Small intestine (tissue), 7 donors: ENCODE measurements around the gene PHLPP1. TPM values are rescaled to one million over a fixed set of nuclear protein-coding genes. Genes with fewer than 3 reads are reported as not detected.

Experiments
- DNase-seq, 2 donors: peaks; one replicate each; pipeline versions ENCODE4 v3.0.0 to v3.0.0-alpha.2; 2013
- FAIRE-seq: peaks from 2 replicates; lab custom pipeline; 2012; peaks lifted over from hg19 to GRCh38; lab: Jason Lieb, UNC
- H3K27ac ChIP-seq, 3 donors: one replicate each; pipeline ENCODE4 v1.5.1; 2013; ENCODE audit warnings: low read length in 2 of 3, mild to moderate bottlenecking in 2 of 3, control low read depth in 1 of 3, inconsistent platforms in 1 of 3, low read depth in 1 of 3, moderate library complexity in 1 of 3
- H3K27me3 ChIP-seq, 3 donors: one replicate each; pipeline ENCODE4 v1.6.1; 2013; ENCODE audit warnings: low read length in 3 of 3, inconsistent platforms in 1 of 3; ENCODE audit not compliant: control insufficient read depth in 3 of 3, insufficient read depth in 3 of 3
- H3K36me3 ChIP-seq, 3 donors: one replicate each; pipeline ENCODE4 v1.6.1; 2013; ENCODE audit warnings: low read length in 3 of 3, inconsistent platforms in 1 of 3, low read depth in 1 of 3, mild to moderate bottlenecking in 1 of 3, moderate library complexity in 1 of 3; ENCODE audit not compliant: control insufficient read depth in 3 of 3, insufficient read depth in 2 of 3
- H3K4me1 ChIP-seq, 3 donors: one replicate each; pipeline ENCODE4 v1.6.1; 2013; ENCODE audit warnings: low read length in 2 of 3, inconsistent platforms in 1 of 3, low read depth in 1 of 3, mild to moderate bottlenecking in 1 of 3, moderate library complexity in 1 of 3; ENCODE audit not compliant: control insufficient read depth in 3 of 3, insufficient read depth in 2 of 3
- H3K4me3 ChIP-seq, 3 donors: one replicate each; pipeline ENCODE4 v1.5.1; 2013; ENCODE audit warnings: low read length in 3 of 3, control low read depth in 1 of 3, inconsistent platforms in 1 of 3, low read depth in 1 of 3, mild to moderate bottlenecking in 1 of 3, moderate library complexity in 1 of 3
- H3K9me3 ChIP-seq, 2 donors: one replicate each; pipeline ENCODE4 v1.6.1; 2013; ENCODE audit warnings: low read depth in 1 of 2, low read length in 1 of 2; ENCODE audit not compliant: control insufficient read depth in 2 of 2, insufficient read depth in 1 of 2
- WGBS, 3 donors: extraction: QIAGEN DNeasy Blood & Tissue Kit; methylation state at CpG; one replicate each; pipeline ENCODE4 v1.1.7; 2013; 5-methylcytosine and 5-hydroxymethylcytosine counted together
- polyA plus RNA-seq, 4 donors: library from polyadenylated mRNA; stranded (reverse) in 3 of 4; unstranded in 1 of 4; fragments of 200-250 nt in 3 of 4; fragments of 120-200 nt in 1 of 4; gene quantifications; one replicate each; pipeline versions ENCODE4 v1.2.1 to v1.2.3, GENCODE V29; 2013
- donor health status: healthy with polysubstance abuse.
- donor health status: control.
- donor health status: control.
- donor health status: Bipolar disorder and iron deficiency.
- donor health status: healthy.

PHLPP1 gene
- polyA plus RNA-seq, 4 donors, result 3.2 to 13.1 (median 5.4) TPM

DNA sequence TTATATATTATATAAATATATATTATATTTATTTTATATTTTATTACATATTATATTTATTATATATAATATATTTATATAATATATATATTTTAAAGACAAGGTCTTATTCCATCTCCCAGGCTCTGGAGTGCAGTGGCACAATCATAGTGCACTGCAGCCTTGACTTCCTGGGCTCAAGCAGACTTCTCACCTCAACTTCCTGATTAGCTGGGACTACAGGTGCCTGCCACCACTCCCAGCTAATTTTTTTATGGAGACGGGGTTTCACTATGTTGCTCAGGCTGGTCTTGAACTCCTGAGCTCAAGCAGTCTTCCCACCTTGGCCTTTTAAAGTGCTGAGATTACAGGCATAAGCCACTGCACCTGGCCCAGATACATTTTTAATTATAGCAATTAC, 110.0 kb downstream of the PHLPP1 start:
- Histone ChIP-seq H3K27me3 (no peaks in the 10 kb centered on the region), H3K4me1 (peaks cover 0 to 7% (median 0%) of the 10 kb centered on the region in 3 donors), H3K9me3 (no peaks in the 10 kb centered on the region), H3K36me3 (peaks cover 0 to 6% (median 3%) of the 10 kb centered on the region in 3 donors), H3K27ac (no peak overlapping the region), H3K4me3 (no peak overlapping the region)
- DNase-seq (peak in 1 of 2 donors; percentile 21), FAIRE-seq (no peak)
- WGBS, 3 donors, result 34 to 74% (median 54%) methylated on average over 1 of the region's 1 CpG

DNA sequence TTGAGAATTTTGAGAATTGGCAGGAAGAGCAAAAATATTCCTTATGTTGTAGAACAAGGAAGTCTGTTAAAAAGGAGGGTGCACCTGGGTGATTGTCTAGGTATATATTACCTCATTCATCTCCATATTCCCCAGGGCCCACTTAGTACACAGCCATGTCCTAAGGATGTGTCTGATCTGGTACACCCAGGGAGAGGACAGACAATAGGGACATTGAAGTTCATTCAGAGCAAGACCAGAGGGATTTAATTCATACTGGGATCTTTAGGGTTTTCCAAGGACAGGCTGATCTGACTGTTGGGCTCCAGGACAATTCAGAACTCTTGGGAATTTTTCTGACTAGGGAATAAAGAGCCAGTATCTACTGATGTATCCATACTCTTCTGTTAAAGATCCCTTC, 112.1 kb downstream of the PHLPP1 start:
- H3K27me3 ChIP-seq, result no peaks in the 10 kb centered on the region
- no peak overlapping the region for H3K27ac ChIP-seq
- peaks cover 0 to 7% (median 6%) of the 10 kb centered on the region in 3 donors for H3K4me1 ChIP-seq
- peaks cover 0 to 7% (median 3%) of the 10 kb centered on the region in 3 donors for H3K36me3 ChIP-seq
- no peaks in the 10 kb centered on the region for H3K9me3 ChIP-seq
- no peak overlapping the region for H3K4me3 ChIP-seq
- no peak for DNase-seq
- FAIRE-seq, result no peak

DNA sequence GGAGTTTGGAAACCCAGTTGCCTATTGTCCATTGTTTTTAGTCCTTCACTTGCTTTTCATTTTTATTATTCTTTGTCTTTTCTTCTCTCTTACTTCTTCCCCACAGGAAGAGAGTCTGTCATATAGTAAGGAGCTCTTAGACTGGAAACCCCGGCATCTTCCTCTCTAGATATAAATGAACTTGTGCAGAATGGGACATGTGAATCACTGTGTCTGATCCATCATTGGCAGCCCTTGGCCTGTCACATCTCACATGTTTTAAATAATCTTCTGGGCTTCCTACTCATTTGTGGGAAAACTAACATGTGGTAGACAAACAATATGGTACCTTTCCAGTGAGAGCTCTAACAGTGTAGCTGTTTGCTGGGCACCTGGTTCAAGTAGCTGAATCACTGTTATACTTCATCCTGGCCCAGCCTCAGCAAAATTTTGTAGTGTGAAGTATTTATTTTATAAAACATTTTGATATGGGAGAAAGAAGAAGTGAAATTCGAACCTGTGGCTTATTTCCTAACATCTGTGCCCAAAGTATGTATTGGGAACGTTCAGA, 112.8 kb downstream of the PHLPP1 start:
- 70 to 85% (median 79%) methylated on average over 3 of the region's 3 CpGs for WGBS, 3 donors
- Histone ChIP-seq H3K4me3 (no peak overlapping the region), H3K4me1 (peaks cover 0 to 7% (median 6%) of the 10 kb centered on the region in 3 donors), H3K36me3 (peaks cover 0 to 7% (median 3%) of the 10 kb centered on the region in 3 donors), H3K27ac (no peak overlapping the region), H3K9me3 (no peaks in the 10 kb centered on the region), H3K27me3 (no peaks in the 10 kb centered on the region)
- FAIRE-seq (no peak), DNase-seq (no peak)

DNA sequence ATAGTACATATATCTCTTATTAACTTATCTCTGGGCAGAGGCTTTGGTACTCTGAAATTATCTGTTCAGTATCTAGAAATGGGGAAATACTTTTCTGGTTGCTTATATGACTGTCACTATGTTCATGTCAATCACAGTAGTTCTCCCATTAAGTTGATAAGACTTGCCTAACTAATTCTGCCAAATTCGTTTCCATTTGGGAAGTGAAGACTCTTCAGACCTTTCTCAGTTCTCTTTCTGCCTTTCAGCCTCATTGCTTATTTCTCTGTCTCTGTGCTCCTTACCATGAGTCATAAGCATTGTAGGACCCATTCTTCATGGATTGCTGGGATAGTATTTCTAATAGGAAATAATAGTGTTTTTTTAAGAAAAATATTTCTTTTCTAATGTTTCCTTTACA, 113.5 kb downstream of the PHLPP1 start:
- H3K27ac ChIP-seq, result no peak overlapping the region
- H3K9me3 ChIP-seq, result no peaks in the 10 kb centered on the region
- peaks cover 0 to 7% (median 6%) of the 10 kb centered on the region in 3 donors for H3K4me1 ChIP-seq
- no peak overlapping the region for H3K4me3 ChIP-seq
- WGBS, 3 donors, result 68 to 78% (median 70%) methylated on average over 1 of the region's 1 CpG
- no peak for DNase-seq
- FAIRE-seq, result no peak
- no peaks in the 10 kb centered on the region for H3K27me3 ChIP-seq
- H3K36me3 ChIP-seq, result peaks cover 0 to 7% (median 3%) of the 10 kb centered on the region in 3 donors

DNA sequence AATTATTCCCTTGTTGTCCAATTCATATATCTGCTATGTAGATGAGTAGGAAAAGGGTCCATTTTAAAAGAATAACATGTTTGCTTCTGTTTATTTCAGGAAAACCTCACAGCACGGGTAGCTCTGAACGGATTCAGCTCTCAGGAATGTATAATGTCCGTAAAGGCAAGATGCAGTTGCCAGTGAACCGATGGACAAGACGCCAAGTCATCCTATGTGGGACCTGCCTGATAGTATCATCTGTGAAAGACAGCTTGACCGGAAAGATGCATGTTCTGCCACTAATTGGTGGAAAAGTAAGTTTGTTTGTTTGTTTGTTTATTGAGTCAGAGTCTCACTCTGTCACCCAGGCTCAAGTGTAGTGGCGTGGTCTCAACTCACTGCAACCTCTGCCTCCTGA, 114.6 kb downstream of the PHLPP1 start:
- no peaks in the 10 kb centered on the region for H3K9me3 ChIP-seq
- no peak overlapping the region for H3K27ac ChIP-seq
- DNase-seq (no peak), FAIRE-seq (no peak)
- WGBS, 3 donors, result 94 to 97% (median 97%) methylated on average over 7 of the region's 7 CpGs
- peaks cover 0 to 7% (median 3%) of the 10 kb centered on the region in 3 donors for H3K36me3 ChIP-seq
- H3K4me3 ChIP-seq, result no peak overlapping the region
- H3K27me3 ChIP-seq, result no peaks in the 10 kb centered on the region
- peaks cover 0 to 7% (median 6%) of the 10 kb centered on the region in 3 donors for H3K4me1 ChIP-seq

DNA sequence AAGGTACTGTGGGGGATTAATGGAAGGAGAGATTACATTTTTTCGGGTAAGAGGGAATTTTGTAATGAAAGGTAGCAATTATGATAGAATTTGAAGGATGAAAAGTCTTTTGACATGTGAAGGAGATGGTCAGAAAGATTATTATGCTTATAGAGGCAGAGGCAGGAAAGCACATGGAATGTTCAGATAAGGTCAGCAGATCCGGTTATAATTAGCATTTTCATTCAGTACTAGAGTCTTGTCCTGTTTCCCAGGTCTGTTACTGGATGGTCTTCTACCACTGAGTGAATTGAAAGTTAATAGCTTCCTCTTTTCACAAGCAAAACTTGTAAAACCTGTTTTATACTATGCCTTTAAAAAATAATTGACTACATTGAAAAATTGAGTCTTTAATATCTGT, 116.9 kb downstream of the PHLPP1 start:
- Histone ChIP-seq H3K36me3 (peaks cover 0 to 10% (median 3%) of the 10 kb centered on the region in 3 donors), H3K27me3 (no peaks in the 10 kb centered on the region), H3K4me1 (peaks cover 0 to 6% (median 6%) of the 10 kb centered on the region in 3 donors), H3K9me3 (no peaks in the 10 kb centered on the region), H3K27ac (no peak overlapping the region), H3K4me3 (no peak overlapping the region)
- DNase-seq (no peak), FAIRE-seq (no peak)
- 32 to 50% (median 48%) methylated on average over 2 of the region's 2 CpGs for WGBS, 3 donors

DNA sequence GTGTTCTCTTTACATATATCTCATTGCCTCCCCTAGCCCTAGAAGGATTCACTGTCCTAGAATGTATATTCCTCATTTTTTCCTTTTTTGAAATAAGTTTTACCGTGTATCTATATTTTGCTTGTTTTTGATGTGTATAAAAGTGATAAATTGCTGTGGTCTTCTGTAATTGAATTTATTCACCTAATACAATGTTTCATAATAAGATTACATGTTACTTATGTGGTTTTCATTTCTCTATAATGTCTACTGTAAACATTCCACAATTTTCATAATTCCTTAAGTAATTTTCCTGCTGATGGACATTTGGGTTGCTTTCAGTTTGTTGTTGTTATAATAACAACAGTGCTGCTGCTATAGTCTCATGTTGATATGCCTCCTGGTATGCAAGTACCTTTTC, 118.2 kb downstream of the PHLPP1 start:
- H3K4me1 ChIP-seq, result peaks cover 0 to 6% (median 0%) of the 10 kb centered on the region in 3 donors
- H3K36me3 ChIP-seq, result peaks cover 0 to 10% (median 3%) of the 10 kb centered on the region in 3 donors
- no peak for FAIRE-seq
- H3K27ac ChIP-seq, result no peak overlapping the region
- DNase-seq, result no peak
- H3K9me3 ChIP-seq, result no peaks in the 10 kb centered on the region
- no peaks in the 10 kb centered on the region for H3K27me3 ChIP-seq
- 79 to 92% (median 87%) methylated on average over 1 of the region's 1 CpG for WGBS, 3 donors
- H3K4me3 ChIP-seq, result no peak overlapping the region

DNA sequence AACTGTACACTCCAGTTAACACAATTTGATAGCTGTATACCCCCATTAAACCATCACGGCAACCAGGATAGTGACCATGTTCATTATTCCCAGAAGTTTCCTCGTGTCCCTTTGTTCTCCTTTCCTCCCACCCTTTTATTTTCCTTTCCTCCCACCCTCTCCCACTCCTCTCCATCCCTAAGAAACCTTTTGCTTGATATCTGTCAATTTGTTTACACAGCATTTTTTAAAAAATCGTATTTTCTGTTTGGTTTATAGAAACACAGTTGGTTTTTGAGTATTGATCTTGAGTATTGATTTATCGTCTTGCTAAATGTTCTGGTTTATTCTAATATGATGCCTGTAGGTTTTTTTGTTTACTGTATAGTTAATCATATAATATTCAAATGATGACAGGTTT, 119.4 kb downstream of the PHLPP1 start:
- DNase-seq, result no peak
- no peak overlapping the region for H3K4me3 ChIP-seq
- 63 to 73% (median 68%) methylated on average over 4 of the region's 4 CpGs for WGBS, 3 donors
- H3K9me3 ChIP-seq, result no peaks in the 10 kb centered on the region
- no peak for FAIRE-seq
- H3K4me1 ChIP-seq, result peaks cover 0 to 9% (median 0%) of the 10 kb centered on the region in 3 donors
- no peaks in the 10 kb centered on the region for H3K27me3 ChIP-seq
- H3K36me3 ChIP-seq, result peaks cover 0 to 10% (median 4%) of the 10 kb centered on the region in 3 donors
- no peak overlapping the region for H3K27ac ChIP-seq

DNA sequence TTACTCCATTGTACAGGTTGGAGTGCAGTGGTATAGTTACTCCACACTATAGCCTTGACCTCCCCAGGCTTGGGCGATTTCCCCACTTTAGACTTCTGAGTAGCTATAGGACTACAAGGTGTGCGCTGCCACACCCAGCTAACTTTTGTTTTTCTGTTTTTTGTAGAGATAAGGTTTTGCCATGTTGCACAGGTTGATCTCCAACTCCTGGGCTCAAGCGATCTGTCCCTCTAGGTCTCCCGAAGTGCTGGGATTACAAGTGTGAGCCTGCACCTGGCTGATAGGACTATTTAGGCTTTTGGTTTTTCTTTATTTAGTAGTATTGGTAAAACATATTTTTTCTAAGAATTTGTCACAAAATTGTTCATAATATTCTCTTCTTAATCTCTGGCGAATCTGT, 121.7 kb downstream of the PHLPP1 start:
- H3K27me3 ChIP-seq, result no peaks in the 10 kb centered on the region
- no peak overlapping the region for H3K4me3 ChIP-seq
- H3K36me3 ChIP-seq, result peaks cover 0 to 3% (median 1%) of the 10 kb centered on the region in 3 donors
- DNase-seq, result no peak
- no peak for FAIRE-seq
- WGBS, 3 donors, result 95 to 98% (median 96%) methylated on average over 5 of the region's 5 CpGs
- H3K9me3 ChIP-seq, result no peaks in the 10 kb centered on the region
- H3K27ac ChIP-seq, result no peak overlapping the region
- H3K4me1 ChIP-seq, result peaks cover 0 to 3% (median 0%) of the 10 kb centered on the region in 3 donors
